Measurements from ENCODE around the gene THADA.
"Not testable (repeated sequence)": the region's sequence is repeated elsewhere in the genome, so short reads cannot be mapped to it uniquely, and the experiment has no call there.

The THADA gene

DNA sequence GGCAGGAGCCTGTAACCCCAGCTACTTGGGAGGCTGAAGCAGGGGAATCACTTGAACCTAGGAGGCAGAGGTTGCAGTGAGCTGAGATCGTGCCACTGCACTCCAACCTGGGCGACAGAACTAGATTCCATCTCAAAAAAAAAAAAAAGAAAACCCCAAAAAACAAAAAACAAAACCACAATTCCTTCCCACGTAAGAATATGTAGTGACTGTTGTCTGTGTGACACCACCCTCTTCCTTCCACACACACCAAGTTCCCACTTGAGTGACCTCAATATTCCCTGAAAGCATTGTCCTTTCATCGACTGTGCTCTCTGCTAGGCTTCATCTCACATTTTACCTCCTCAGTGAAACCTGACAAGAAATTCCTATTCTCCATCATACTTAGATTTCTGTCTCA lies 8.8 kb upstream of the THADA start:
- DNase-seq (ENCODE audit: extremely low spot score), result no peak
- TF ChIP-seq ZNF384 (IDR thresholded peaks at IDR 0.05) (no peak), ARNT (IDR thresholded peaks at IDR 0.05) (no peak), ELF4 (IDR thresholded peaks at IDR 0.05) (no peak)
- ChIA-PET CTCF (interaction anchor here (0.6 to 1.2 kb wide), 5 partner anchors 11 to 563 kb away, joined by 3 to 5 read pairs (median 3); no protein-coding TSS in a partner anchor), POLR2A (interaction anchor here (1.1 to 1.2 kb wide), 2 partner anchors 8 to 9 kb away, joined by 3 to 21 read pairs; partner anchors contain the start of gene THADA)

DNA sequence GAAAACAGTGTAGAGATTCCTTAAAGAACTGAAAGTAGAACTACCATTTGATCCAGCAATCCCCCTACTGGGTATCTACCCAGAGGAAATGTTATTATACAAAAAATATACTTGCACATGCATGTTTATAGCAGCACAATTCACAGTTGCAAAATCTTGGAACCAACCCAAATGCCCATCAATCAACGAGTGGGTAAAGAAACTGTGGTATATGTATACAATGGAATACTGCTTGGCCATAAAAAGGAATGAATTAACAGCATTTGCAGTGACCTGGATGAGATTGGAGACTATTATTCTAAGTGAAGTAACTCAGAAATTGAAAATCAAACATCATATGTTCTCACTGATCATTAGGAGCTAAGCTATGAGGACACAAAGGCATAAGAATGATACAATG lies 4.8 kb upstream of the THADA start:
- CTCF ChIA-PET, POLR2A ChIA-PET: not testable (repeated sequence)

GRCh38 chr2:43594875-43595274 lies 963 bp downstream of the THADA start:
- CTCF ChIA-PET, result no interaction called here
- POLR2A ChIA-PET, result no interaction called here
- DNase-seq (ENCODE audit: extremely low spot score), result no peak
- TF ChIP-seq SUZ12 (IDR thresholded peaks at IDR 0.05) (no peak), L3MBTL2 (conservative IDR thresholded peaks at IDR 0.05) (no peak), TARDBP (IDR thresholded peaks at IDR 0.05) (no peak), ZNF384 (IDR thresholded peaks at IDR 0.05) (no peak), NFRKB (IDR thresholded peaks at IDR 0.05) (no peak), CTBP1 (IDR thresholded peaks at IDR 0.05; ENCODE audit: borderline replicate concordance) (no peak), LEF1 (IDR thresholded peaks at IDR 0.05; ENCODE audit: borderline replicate concordance) (no peak), ELF4 (IDR thresholded peaks at IDR 0.05) (no peak)

More for the DNA sequence above, 4.8 kb upstream of the THADA start:
- not testable (repeated sequence) for DNase-seq (ENCODE audit: extremely low spot score)

DNA sequence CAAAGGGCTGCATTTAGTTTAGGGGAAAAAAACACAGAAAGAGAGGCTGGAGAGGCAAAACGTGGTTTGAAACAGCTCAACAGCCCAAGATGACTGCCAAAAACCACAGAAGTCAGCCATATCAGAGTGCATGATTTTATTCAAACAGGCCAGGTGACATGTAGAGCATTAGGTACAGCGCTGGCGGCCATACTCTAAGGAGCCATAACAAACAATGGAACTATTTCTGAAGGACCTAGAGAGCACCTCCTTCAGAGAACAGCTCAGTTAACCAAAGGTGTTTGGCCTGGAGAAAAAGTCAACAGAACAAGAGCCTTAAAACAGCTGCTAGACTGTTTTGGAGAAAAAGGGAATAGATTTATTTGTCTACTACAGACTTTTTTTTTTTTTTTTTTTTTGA lies 2.6 kb downstream of the THADA start:
- DNase-seq (ENCODE audit: extremely low spot score), result no peak
- POLR2A ChIA-PET, result no interaction called here
- CTCF ChIA-PET, result interaction anchor here (1.3 kb wide), 1 partner anchor 16 kb away, joined by 6 read pairs; no protein-coding TSS in a partner anchor
- TF ChIP-seq BHLHE40 (IDR thresholded peaks at IDR 0.05; ENCODE audit: borderline replicate concordance), result no peak
- TF ChIP-seq, protein P1, sequence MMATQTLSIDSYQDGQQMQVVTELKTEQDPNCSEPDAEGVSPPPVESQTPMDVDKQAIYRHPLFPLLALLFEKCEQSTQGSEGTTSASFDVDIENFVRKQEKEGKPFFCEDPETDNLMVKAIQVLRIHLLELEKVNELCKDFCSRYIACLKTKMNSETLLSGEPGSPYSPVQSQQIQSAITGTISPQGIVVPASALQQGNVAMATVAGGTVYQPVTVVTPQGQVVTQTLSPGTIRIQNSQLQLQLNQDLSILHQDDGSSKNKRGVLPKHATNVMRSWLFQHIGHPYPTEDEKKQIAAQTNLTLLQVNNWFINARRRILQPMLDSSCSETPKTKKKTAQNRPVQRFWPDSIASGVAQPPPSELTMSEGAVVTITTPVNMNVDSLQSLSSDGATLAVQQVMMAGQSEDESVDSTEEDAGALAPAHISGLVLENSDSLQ (IDR thresholded peaks at IDR 0.05), result no peak
- TF ChIP-seq ARNT (IDR thresholded peaks at IDR 0.05), result no peak
- no peak for TF ChIP-seq TARDBP (IDR thresholded peaks at IDR 0.05)
- no peak for TF ChIP-seq HDGF (IDR thresholded peaks at IDR 0.05; ENCODE audit: borderline replicate concordance)
- no peak for TF ChIP-seq FOXM1 (IDR thresholded peaks at IDR 0.05; ENCODE audit: borderline replicate concordance)
- TF ChIP-seq CTBP1 (IDR thresholded peaks at IDR 0.05; ENCODE audit: borderline replicate concordance), result no peak
- TF ChIP-seq LEF1 (IDR thresholded peaks at IDR 0.05; ENCODE audit: borderline replicate concordance), result no peak
- no peak for TF ChIP-seq ELF4 (IDR thresholded peaks at IDR 0.05)
- no peak for TF ChIP-seq ZNF384 (IDR thresholded peaks at IDR 0.05)
- TF ChIP-seq SUZ12 (IDR thresholded peaks at IDR 0.05), result no peak
- no peak for TF ChIP-seq FOXK2 (IDR thresholded peaks at IDR 0.05)
- TF ChIP-seq NFRKB (IDR thresholded peaks at IDR 0.05), result no peak
- TF ChIP-seq L3MBTL2 (conservative IDR thresholded peaks at IDR 0.05), result no peak
- TF ChIP-seq SP1 (IDR thresholded peaks at IDR 0.05), result no peak
- no peak for TF ChIP-seq FOXA1 (IDR thresholded peaks at IDR 0.05)

DNA sequence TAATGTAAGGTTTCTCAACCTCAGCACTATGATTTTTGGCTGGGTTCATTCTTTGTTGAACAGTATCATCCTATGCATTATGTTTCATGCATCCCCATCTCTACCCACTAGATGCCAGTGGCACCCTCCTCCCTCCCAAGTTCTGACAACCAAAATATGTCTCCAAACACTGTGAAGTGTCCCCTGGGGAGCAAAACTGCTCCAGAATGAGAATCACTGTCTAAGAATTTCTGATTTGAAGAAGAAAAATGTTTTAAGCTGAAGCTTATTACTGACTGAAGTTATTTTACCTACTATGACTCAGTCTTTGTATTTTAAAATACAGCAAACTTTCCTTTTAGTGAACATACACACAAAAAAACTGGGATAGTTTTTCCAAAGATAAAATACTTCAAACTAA lies 3.4 kb downstream of the THADA start:
- ChIA-PET POLR2A (no interaction called here), CTCF (interaction anchor here (1.3 kb wide), 1 partner anchor 16 kb away, joined by 6 read pairs; no protein-coding TSS in a partner anchor)
- TF ChIP-seq TARDBP (IDR thresholded peaks at IDR 0.05), result no peak
- no peak for TF ChIP-seq FOXK2 (IDR thresholded peaks at IDR 0.05)
- TF ChIP-seq, protein P1 (IDR thresholded peaks at IDR 0.05), result no peak
- TF ChIP-seq LEF1 (IDR thresholded peaks at IDR 0.05; ENCODE audit: borderline replicate concordance), result no peak
- no peak for TF ChIP-seq SUZ12 (IDR thresholded peaks at IDR 0.05)
- TF ChIP-seq ARNT (IDR thresholded peaks at IDR 0.05), result no peak
- no peak for TF ChIP-seq FOXM1 (IDR thresholded peaks at IDR 0.05; ENCODE audit: borderline replicate concordance)
- no peak for TF ChIP-seq NFRKB (IDR thresholded peaks at IDR 0.05)
- no peak for TF ChIP-seq L3MBTL2 (conservative IDR thresholded peaks at IDR 0.05)
- no peak for TF ChIP-seq HDGF (IDR thresholded peaks at IDR 0.05; ENCODE audit: borderline replicate concordance)
- DNase-seq (ENCODE audit: extremely low spot score), result no peak

DNA sequence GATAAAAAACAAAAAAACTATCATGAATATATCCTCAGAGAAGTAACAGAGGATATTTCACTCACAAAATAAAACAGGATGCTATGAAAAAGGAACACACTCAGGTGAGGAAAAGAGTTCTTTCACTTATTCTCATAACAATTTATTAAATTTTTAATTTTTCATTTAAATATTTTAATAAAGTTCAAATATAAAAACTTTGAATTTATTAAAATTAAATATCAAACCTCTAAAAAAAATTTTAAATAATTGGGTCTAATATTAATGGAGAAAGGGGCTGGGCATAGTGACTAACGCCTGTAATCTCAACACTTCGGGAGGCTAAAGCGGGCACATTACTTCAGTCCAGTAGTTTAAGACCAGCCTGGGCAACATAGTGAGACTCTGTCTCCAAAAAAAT lies 10.1 kb downstream of the THADA start:
- CTCF ChIA-PET, result interaction anchor here (0.7 kb wide), 2 partner anchors 25 to 219 kb away, joined by 3 to 9 read pairs; no protein-coding TSS in a partner anchor
- TF ChIP-seq NFRKB (IDR thresholded peaks at IDR 0.05) (no peak), FOXK2 (IDR thresholded peaks at IDR 0.05) (no peak), SUZ12 (IDR thresholded peaks at IDR 0.05) (no peak), ARNT (IDR thresholded peaks at IDR 0.05) (no peak), SP1 (IDR thresholded peaks at IDR 0.05) (no peak)
- POLR2A ChIA-PET, result no interaction called here
- DNase-seq (ENCODE audit: extremely low spot score), result no peak

GRCh38 chr2:43579275-43579981 lies 16.4 kb downstream of the THADA start:
- CTCF ChIA-PET, result no interaction called here

More at GRCh38 chr2:43579275-43579981, 16.4 kb downstream of the THADA start:
- no peak for DNase-seq (ENCODE audit: extremely low spot score)
- POLR2A ChIA-PET, result no interaction called here
- TF ChIP-seq, protein P1 (IDR thresholded peaks at IDR 0.05), result no peak
- TF ChIP-seq NFRKB (IDR thresholded peaks at IDR 0.05) (no peak), FOXK2 (IDR thresholded peaks at IDR 0.05) (no peak), FOXM1 (IDR thresholded peaks at IDR 0.05; ENCODE audit: borderline replicate concordance) (no peak), ELF4 (IDR thresholded peaks at IDR 0.05) (no peak), HDGF (IDR thresholded peaks at IDR 0.05; ENCODE audit: borderline replicate concordance) (no peak), SP1 (IDR thresholded peaks at IDR 0.05) (no peak), BHLHE40 (IDR thresholded peaks at IDR 0.05; ENCODE audit: borderline replicate concordance) (no peak), L3MBTL2 (conservative IDR thresholded peaks at IDR 0.05) (no peak), ARNT (IDR thresholded peaks at IDR 0.05) (no peak), FOXA1 (IDR thresholded peaks at IDR 0.05) (no peak), CTBP1 (IDR thresholded peaks at IDR 0.05; ENCODE audit: borderline replicate concordance) (no peak), LEF1 (IDR thresholded peaks at IDR 0.05; ENCODE audit: borderline replicate concordance) (no peak), SUZ12 (IDR thresholded peaks at IDR 0.05) (no peak), ZNF384 (IDR thresholded peaks at IDR 0.05) (no peak), TARDBP (IDR thresholded peaks at IDR 0.05) (no peak)
